ENCODE data around the gene HHLA2. TPM values are rescaled to one million over a fixed set of nuclear protein-coding genes. Genes with fewer than 3 reads are reported as not detected.

HHLA2 gene
- total and polyA plus RNA-seq, 2 of the 8 experiments (the other 6 are each of a cell fraction or from before 2014, with no cell fraction given) = not detected

DNA sequence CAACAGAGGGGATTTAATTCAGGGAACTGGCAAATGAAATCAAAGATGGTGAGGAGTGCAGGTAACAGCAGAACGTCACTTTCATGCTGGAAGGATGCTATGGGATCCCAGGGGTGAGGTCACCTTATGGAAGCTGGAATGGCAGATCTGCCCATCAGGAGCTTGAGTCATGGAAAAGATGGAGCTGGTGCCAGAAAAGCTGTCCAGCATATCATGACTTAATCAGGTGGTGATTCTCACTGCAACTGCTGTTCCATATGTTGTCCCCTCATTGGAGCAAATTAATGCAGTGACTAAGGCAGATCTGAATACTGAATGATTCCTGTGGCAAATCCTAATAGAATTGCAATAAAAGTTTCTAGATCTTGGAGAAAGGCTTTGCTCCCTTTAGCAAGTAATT is 38.4 kb downstream of the HHLA2 start (continued):
- TF ChIP-seq SIX5 (IDR thresholded peaks at IDR 0.05; ENCODE audit: low read depth, low read length) = no peak
